Left lung (tissue), 10 donors: Measurements from ENCODE around the gene GLCE. TPM values are rescaled to one million over a fixed set of nuclear protein-coding genes. Genes with fewer than 3 reads are reported as not detected.

Source experiments
- ATAC-seq: fragments of 200-7000 bp; cut with Tn5 transposase; one replicate; pipeline ENCODE4 v1.9.1; 2020; ENCODE audit warnings: moderate library complexity
- DNase-seq, 4 donors: peaks; one replicate each; pipeline ENCODE4 v3.0.0-alpha.2; 2013 to 2020
- H3K27ac ChIP-seq, 2 donors: fragments of 200-600 bp; sonication (generic) in 1 of 2; one replicate each; pipeline versions ENCODE4 v1.5.0 to v1.8.0; 2020 to 2021
- H3K27me3 ChIP-seq, 2 donors: fragments of 200-600 bp; sonication (generic) in 1 of 2; one replicate each; pipeline versions ENCODE4 v1.5.0 to v1.8.0; 2020 to 2021
- H3K36me3 ChIP-seq, 2 donors: fragments of 200-600 bp; sonication (generic) in 1 of 2; one replicate each; pipeline versions ENCODE4 v1.5.0 to v1.8.0; 2020 to 2021
- H3K4me1 ChIP-seq, 2 donors: fragments of 200-600 bp; one replicate each; pipeline ENCODE4 v1.8.0; 2021
- H3K4me3 ChIP-seq, 2 donors: fragments of 200-600 bp; sonication (generic) in 1 of 2; one replicate each; pipeline versions ENCODE4 v1.5.0 to v1.8.0; 2020 to 2021; ENCODE audit warnings: mild to moderate bottlenecking in 1 of 2
- H3K9me3 ChIP-seq, 2 donors: fragments of 200-600 bp; sonication (generic) in 1 of 2; one replicate each; pipeline versions ENCODE4 v1.5.0 to v1.8.0; 2020 to 2021
- CTCF ChIP-seq, 2 donors: fragments of 200-600 bp; sonication (generic) in 1 of 2; IDR thresholded peaks; one replicate each; pipeline versions ENCODE4 v1.5.0 to v1.8.0; 2021; ENCODE audit warnings: antibody characterized with exemption in 2 of 2
- intact Hi-C, 2 donors: fragments of 100-400 bp; cut with DNase I; formaldehyde crosslinking; loops; one replicate each; pipeline versions ENCODE4 v1.11.2 to v1.14.2; 2022
- polyA plus RNA-seq, 6 donors: library from polyadenylated mRNA; unstranded; fragments of 120-200 nt; gene quantifications; one replicate each; pipeline ENCODE4 v1.2.1, GENCODE V29; 2013; ENCODE audit not compliant: insufficient read length in 6 of 6
- total RNA-seq, 2 donors: library from RNA; stranded (reverse); fragmentation: NEBNext Ultra II Directional; extraction: Animal tissue kit (Norgen Biotek cat#: 25700); gene quantifications; one replicate each; pipeline ENCODE4 v1.2.1, GENCODE V29; 2021
- donor health status: DM: no; HTN: yes; CAD: no.
- donor health status: DM: no; HTN: no; CAD: no.

Gene GLCE
- total and polyA plus RNA-seq, 8 donors: 18.2 to 66.6 (median 60.6) TPM

- Histone ChIP-seq H3K27me3 (no peaks in the 10 kb centered on the region), H3K27ac (no peak overlapping the region), H3K36me3 (no peaks in the 10 kb centered on the region), H3K4me1 (peaks cover 0 to 17% of the 10 kb centered on the region in 2 donors), H3K9me3 (no peaks in the 10 kb centered on the region), H3K4me3 (no peak overlapping the region)
- TF ChIP-seq CTCF (IDR thresholded peaks at IDR 0.05): no peak
- no peak for DNase-seq
- ATAC-seq: no peak
- intact Hi-C loops: no loop called here
These were observed 25.6 kb upstream of the GLCE start for GRCh38 chr15:69134791-69135190.

GRCh38 chr15:69135499-69135898 lies 24.9 kb upstream of the GLCE start:
- intact Hi-C loops: no loop called here
- no peaks in the 10 kb centered on the region for H3K9me3 ChIP-seq
- H3K27me3 ChIP-seq: no peaks in the 10 kb centered on the region
- DNase-seq: no peak
- no peak overlapping the region for H3K4me3 ChIP-seq
- no peak for ATAC-seq
- H3K36me3 ChIP-seq: no peaks in the 10 kb centered on the region
- TF ChIP-seq CTCF (IDR thresholded peaks at IDR 0.05): no peak
- peaks cover 0 to 16% of the 10 kb centered on the region in 2 donors for H3K4me1 ChIP-seq
- no peak overlapping the region for H3K27ac ChIP-seq

- no peaks in the 10 kb centered on the region for H3K9me3 ChIP-seq
- intact Hi-C loops: no loop called here
- no peak overlapping the region for H3K27ac ChIP-seq
- no peaks in the 10 kb centered on the region for H3K27me3 ChIP-seq
- H3K4me3 ChIP-seq: no peak overlapping the region
- TF ChIP-seq CTCF (IDR thresholded peaks at IDR 0.05): no peak
- DNase-seq (no peak), ATAC-seq (no peak)
- no peaks in the 10 kb centered on the region for H3K36me3 ChIP-seq
- H3K4me1 ChIP-seq: no peaks in the 10 kb centered on the region
These were observed 21.5 kb upstream of the GLCE start for GRCh38 chr15:69138963-69139362.

GRCh38 chr15:69140306-69140705 lies 20.1 kb upstream of the GLCE start:
- no peaks in the 10 kb centered on the region for H3K4me1 ChIP-seq
- no peak overlapping the region for H3K27ac ChIP-seq
- H3K36me3 ChIP-seq: no peaks in the 10 kb centered on the region
- H3K4me3 ChIP-seq: no peak overlapping the region
- H3K27me3 ChIP-seq: no peaks in the 10 kb centered on the region
- DNase-seq (no peak), ATAC-seq (no peak)
- H3K9me3 ChIP-seq: no peaks in the 10 kb centered on the region
- no peak for TF ChIP-seq CTCF (IDR thresholded peaks at IDR 0.05)
- intact Hi-C loops: no loop called here

- no peaks in the 10 kb centered on the region for H3K36me3 ChIP-seq
- no peak for TF ChIP-seq CTCF (IDR thresholded peaks at IDR 0.05)
- H3K4me1 ChIP-seq: no peaks in the 10 kb centered on the region
- H3K27me3 ChIP-seq: no peaks in the 10 kb centered on the region
- ATAC-seq: peak; percentile 15
- H3K9me3 ChIP-seq: no peaks in the 10 kb centered on the region
- no peak overlapping the region for H3K27ac ChIP-seq
- intact Hi-C loops: no loop called here
- DNase-seq: no peak
- H3K4me3 ChIP-seq: no peak overlapping the region
These were observed 19.1 kb upstream of the GLCE start for GRCh38 chr15:69141286-69141701.
